GM23338 (cell line): Measurements from ENCODE around the gene RIC8B. TPM values are rescaled to one million over a fixed set of nuclear protein-coding genes. Genes with fewer than 3 reads are reported as not detected.

Source experiments
- ATAC-seq: fragments of 200-7000 bp; cut with Tn5 transposase; 3 replicates; pipeline ENCODE4 v1.9.1; 2020
- DNase-seq: peaks from one replicate; pipeline ENCODE4 v3.0.0-alpha.2; 2015; ENCODE audit warnings: low spot score
- H2AFZ ChIP-seq: fragments of 200-600 bp; sonication (generic); 2 replicates; pipeline ENCODE4 v1.8.0; 2016; ENCODE audit warnings: antibody characterized with exemption, mild to moderate bottlenecking, moderate library complexity
- H3F3A ChIP-seq: fragments of 200-600 bp; sonication (generic); replicated peaks from 2 replicates; pipeline ENCODE4 v1.8.0; 2017; ENCODE audit warnings: antibody characterized with exemption, mixed run types, low read depth
- H3K27ac ChIP-seq: fragments of 200-600 bp; sonication (generic); 2 replicates; pipeline ENCODE4 v1.6.1; 2016; ENCODE audit warnings: low read depth
- H3K27me3 ChIP-seq: fragments of 200-600 bp; sonication (generic); 2 replicates; pipeline ENCODE4 v1.8.0; 2016; ENCODE audit warnings: mild to moderate bottlenecking, mixed run types, moderate library complexity; ENCODE audit not compliant: insufficient read depth
- H3K36me3 ChIP-seq: fragments of 200-600 bp; sonication (generic); 2 replicates; pipeline ENCODE4 v1.8.0; 2016; ENCODE audit warnings: mild to moderate bottlenecking; ENCODE audit not compliant: insufficient read depth
- H3K4me1 ChIP-seq: fragments of 200-600 bp; sonication (generic); 2 replicates; pipeline ENCODE4 v1.8.0; 2016; ENCODE audit warnings: mild to moderate bottlenecking, moderate library complexity; ENCODE audit not compliant: insufficient read depth
- H3K4me2 ChIP-seq: fragments of 200-600 bp; sonication (generic); 2 replicates; pipeline ENCODE4 v1.7.1; 2017; ENCODE audit warnings: mixed run types
- H3K4me3 ChIP-seq: fragments of 200-600 bp; sonication (generic); 2 replicates; pipeline ENCODE4 v1.6.1; 2016; ENCODE audit warnings: mixed run types
- H3K79me2 ChIP-seq: fragments of 200-600 bp; sonication (generic); replicated peaks from 2 replicates; pipeline ENCODE4 v1.8.0; 2017; ENCODE audit warnings: mild to moderate bottlenecking; ENCODE audit not compliant: insufficient read depth
- H3K9me2 ChIP-seq: fragments of 200-600 bp; sonication (generic); 2 replicates; pipeline ENCODE4 v1.8.0; 2017; ENCODE audit not compliant: insufficient read depth
- H4K20me1 ChIP-seq: fragments of 200-600 bp; sonication (generic); replicated peaks from 2 replicates; pipeline ENCODE4 v1.8.0; 2017; ENCODE audit warnings: mild to moderate bottlenecking; ENCODE audit not compliant: insufficient read depth
- H3K27ac Mint-ChIP-seq: 2 replicates; pipeline ENCODE4 v1.8.0; 2020; ENCODE audit warnings: inconsistent platforms, mild to moderate bottlenecking, moderate library complexity, mixed read lengths
- H3K27me3 Mint-ChIP-seq: 3 replicates; pipeline ENCODE4 v1.8.0; 2022; ENCODE audit warnings: low read depth, mild to moderate bottlenecking, moderate library complexity, mixed read lengths, inconsistent platforms; ENCODE audit not compliant: insufficient read depth, poor library complexity
- H3K36me3 Mint-ChIP-seq: 3 replicates; pipeline ENCODE4 v1.8.0; 2021; ENCODE audit warnings: low read depth, mild to moderate bottlenecking, inconsistent platforms, moderate library complexity, mixed read lengths
- H3K4me1 Mint-ChIP-seq: 3 replicates; pipeline ENCODE4 v1.8.0; 2020; ENCODE audit warnings: mild to moderate bottlenecking, inconsistent platforms, mixed read lengths
- H3K4me3 Mint-ChIP-seq: 3 replicates; pipeline ENCODE4 v1.8.0; 2021; ENCODE audit warnings: moderate library complexity, mild to moderate bottlenecking, inconsistent platforms, mixed read lengths
- H3K9me3 Mint-ChIP-seq: 3 replicates; pipeline ENCODE4 v1.8.0; 2020; ENCODE audit warnings: moderate library complexity, mild to moderate bottlenecking, inconsistent platforms, mixed read lengths
- CREB1 ChIP-seq: fragments of 250-450 bp; sonication (Bioruptor Pico); IDR thresholded peaks from 2 replicates; pipeline ENCODE4 v1.5.0; 2020; ENCODE audit warnings: low read depth, mild to moderate bottlenecking, moderate library complexity
- CTCF ChIP-seq, 2 experiments: fragments of 200-600 bp in 1 of 2; sonication (generic) in 1 of 2; conservative IDR thresholded peaks; 2 replicates each; pipeline versions ENCODE4 v1.5.1 to v1.6.1; 2016 to 2017; ENCODE audit warnings: antibody characterized with exemption in 2 of 2, low read depth in 2 of 2, mild to moderate bottlenecking in 2 of 2, moderate library complexity in 1 of 2
- EZH2 ChIP-seq: fragments of 200-600 bp; sonication (generic); IDR thresholded peaks from one replicate; pipeline ENCODE4 v1.8.0; 2017; ENCODE audit warnings: antibody characterized with exemption, mild to moderate bottlenecking, low read depth; ENCODE audit not compliant: unreplicated experiment
- EZH2phosphoT487 ChIP-seq: fragments of 200-600 bp; sonication (generic); IDR thresholded peaks from one replicate; pipeline ENCODE4 v1.8.1; 2018; ENCODE audit warnings: antibody characterized with exemption; ENCODE audit not compliant: unreplicated experiment
- JUNB ChIP-seq: IDR thresholded peaks from one replicate; pipeline ENCODE4 v1.6.1; 2016; ENCODE audit warnings: antibody characterized with exemption; ENCODE audit not compliant: unreplicated experiment
- REST ChIP-seq: IDR thresholded peaks from one replicate; pipeline ENCODE4 v1.6.1; 2018; ENCODE audit warnings: antibody characterized with exemption; ENCODE audit not compliant: unreplicated experiment
- STAT1 ChIP-seq: IDR thresholded peaks from one replicate; pipeline ENCODE4 v1.6.1; 2016; ENCODE audit warnings: antibody characterized with exemption; ENCODE audit not compliant: unreplicated experiment
- ZNF331 ChIP-seq: fragments of 250-450 bp; sonication (Bioruptor Pico); IDR thresholded peaks from 2 replicates; pipeline ENCODE4 v1.5.0; 2020; ENCODE audit warnings: low read depth, mild to moderate bottlenecking, moderate library complexity
- polyA plus RNA-seq: library from polyadenylated mRNA; unstranded; fragments of >200 nt; fragmentation: Nextera tagmentation; extraction: Ambion mirVana; gene quantifications from 2 replicates; pipeline ENCODE4 v1.2.1, GENCODE V29; 2016
- total RNA-seq: library from RNA; depleted of rRNA; stranded (reverse); fragments of >200 nt; shearing (Covaris generic); gene quantifications from 2 replicates; pipeline ENCODE4 v1.2.3, GENCODE V29; 2014

Gene RIC8B
- total and polyA plus RNA-seq, 2 experiments from 2014 or later = 12.3 to 25.5 TPM

- TF ChIP-seq CTCF (conservative IDR thresholded peaks at IDR 0.05; ENCODE audit: low read depth in 2 of 2) (no peak), STAT1 (no peak), EZH2phosphoT487 (no peak), REST (no peak), CREB1 (no peak), JUNB (no peak), ZNF331 (CRISPR knock-in tag) (no peak), EZH2 (no peak)
These were observed 111.2 kb downstream of the RIC8B start (continued) for GRCh38 chr12:106885541-106886249.

GRCh38 chr12:106886932-106887331, 112.5 kb downstream of the RIC8B start:
- H2AFZ ChIP-seq = no peak overlapping the region
- ATAC-seq = no peak
- H3K4me3 ChIP-seq = no peak overlapping the region
- no peaks in the 10 kb centered on the region for H3K79me2 ChIP-seq
- Mint-ChIP-seq H3K4me1 (no peaks in the 10 kb centered on the region), H3K27me3 (no peaks in the 10 kb centered on the region), H3K9me3 (no peaks in the 10 kb centered on the region), H3K4me3 (no peak overlapping the region), H3K27ac (no peak overlapping the region), H3K36me3 (peaks cover 13% of the 10 kb centered on the region)
- DNase-seq = no peak
- H3K4me2 ChIP-seq = no peak overlapping the region
- no peak for TF ChIP-seq STAT1
- TF ChIP-seq ZNF331 (CRISPR knock-in tag) = no peak
- H4K20me1 ChIP-seq = peaks cover 3% of the 10 kb centered on the region; the same call in 1 of the 2 replicates
- H3F3A ChIP-seq = no peaks in the 10 kb centered on the region
- no peak overlapping the region for H3K27ac ChIP-seq
- no peaks in the 10 kb centered on the region for H3K27me3 ChIP-seq
- H3K4me1 ChIP-seq = no peaks in the 10 kb centered on the region
- H3K9me2 ChIP-seq = no peaks in the 10 kb centered on the region
- peaks cover 8% of the 10 kb centered on the region; the same call in 1 of the 2 replicates for H3K36me3 ChIP-seq
